Measurements from ENCODE around the gene LPCAT1.

The LPCAT1 gene

DNA sequence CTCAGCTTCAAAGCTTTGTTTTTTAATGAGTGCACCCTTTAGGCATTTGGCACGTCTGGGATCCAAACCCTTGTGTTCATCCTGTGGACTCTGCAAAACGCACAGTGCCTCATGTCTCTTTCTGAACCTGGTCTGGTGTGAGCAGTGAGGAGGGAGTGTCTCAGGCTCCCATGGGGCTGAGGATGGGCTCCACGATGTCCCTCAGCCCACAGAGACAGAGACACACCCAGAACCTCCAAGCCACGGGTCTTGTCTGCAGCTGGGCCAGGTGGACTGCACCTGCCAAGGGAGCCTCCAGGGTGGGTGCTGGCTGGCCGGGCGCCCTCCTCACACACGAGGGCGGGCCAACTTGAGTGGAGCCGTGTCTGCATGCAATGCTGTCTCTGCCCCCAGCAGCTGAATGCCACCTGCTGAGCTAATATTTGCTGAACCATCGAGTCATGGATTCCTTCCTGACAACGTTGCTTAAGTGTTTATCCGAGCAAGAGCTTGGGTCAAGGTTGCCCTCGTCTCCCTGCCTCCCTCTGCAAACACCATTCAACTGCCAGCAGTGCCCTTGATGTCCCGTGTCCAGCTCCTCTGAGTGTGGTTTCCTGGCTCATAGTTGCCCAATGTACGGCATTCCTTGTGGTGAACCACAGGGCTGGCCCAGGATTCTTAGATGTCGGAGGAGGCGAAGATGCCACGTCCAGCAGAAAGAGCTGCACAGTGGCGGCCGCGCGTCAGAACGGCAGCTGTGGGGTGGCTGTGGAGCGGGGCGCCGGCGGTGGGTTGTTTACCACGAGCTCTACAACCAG lies 31.4 kb upstream of the LPCAT1 start:
- DNase-seq (ENCODE audit: low read depth in 2 of 2) = no peak

DNA sequence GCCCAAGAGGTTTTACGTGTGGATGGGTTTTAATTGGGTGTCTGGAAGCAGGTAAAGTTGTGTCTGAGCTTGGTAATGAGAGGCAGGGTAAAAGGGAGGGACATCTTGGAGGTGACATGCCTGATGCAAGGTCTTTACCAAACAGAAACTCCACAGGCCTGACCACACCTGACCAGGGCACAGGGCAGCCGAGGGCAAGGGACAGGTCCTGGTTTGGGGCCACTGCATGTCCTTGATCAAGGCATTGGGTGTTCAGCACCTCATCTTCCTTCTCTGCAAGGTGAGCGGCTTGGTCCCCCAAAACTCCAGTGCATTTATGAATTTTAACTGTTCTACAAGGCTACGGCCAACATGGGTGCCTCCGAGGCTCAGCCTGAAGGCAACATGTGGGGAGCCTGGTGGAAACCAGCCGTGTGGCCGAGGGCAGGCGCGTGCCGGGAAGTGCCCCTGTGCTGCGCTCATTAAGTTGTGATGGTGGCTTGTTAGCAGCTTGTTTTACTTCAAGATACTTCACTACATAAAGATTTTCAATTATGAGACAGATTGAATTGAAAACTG lies 30.7 kb upstream of the LPCAT1 start:
- no peak for DNase-seq (ENCODE audit: low read depth in 2 of 2)

DNA sequence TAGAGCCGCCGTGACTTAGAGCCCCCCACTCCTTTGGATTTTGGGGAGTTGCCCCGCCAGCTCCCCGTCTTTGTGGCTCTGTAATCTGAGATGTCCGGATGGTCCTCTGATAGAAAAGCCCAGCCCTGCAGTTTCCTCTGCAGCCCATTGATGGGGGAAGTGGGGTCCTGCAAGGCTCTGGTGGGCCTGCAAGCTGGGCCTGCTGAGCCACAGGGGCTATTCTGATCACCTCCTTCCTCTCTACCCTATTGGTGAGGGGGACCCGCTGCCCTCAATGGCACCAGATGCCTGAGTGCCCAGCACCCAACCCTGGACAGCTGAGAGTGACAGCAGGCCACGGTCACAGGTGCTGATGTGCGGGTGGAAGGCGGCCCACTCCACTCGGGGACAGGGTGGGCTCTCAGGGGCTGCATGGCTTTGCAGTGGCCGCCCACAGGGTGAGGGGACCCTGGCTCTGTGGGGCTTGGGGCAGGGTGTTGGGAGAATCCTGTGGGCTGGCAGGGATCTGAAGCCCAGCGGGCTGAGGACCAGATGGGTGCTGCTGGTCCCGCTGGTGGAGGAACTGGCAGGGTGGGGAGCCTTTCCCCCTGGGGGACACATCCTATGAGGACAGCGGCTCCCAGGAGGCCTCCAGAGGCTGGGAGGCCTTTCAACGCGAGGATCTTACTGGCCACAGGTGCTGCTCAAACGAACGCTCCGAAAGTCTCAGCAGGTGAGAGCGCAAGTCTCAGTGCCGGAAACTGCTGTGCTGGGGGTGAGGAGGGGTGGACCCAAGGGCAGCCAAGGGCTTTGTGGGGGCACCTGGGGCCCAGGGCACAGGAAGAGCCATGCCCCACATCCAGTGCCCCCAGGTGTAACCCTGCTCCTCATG lies 30.0 kb upstream of the LPCAT1 start:
- no peak for DNase-seq (ENCODE audit: low read depth in 2 of 2)

- no peak for DNase-seq (ENCODE audit: low read depth in 2 of 2)
Observed at GRCh38 chr5:1552521-1553255, 28.9 kb upstream of the LPCAT1 start.

GRCh38 chr5:1551426-1552301 lies 27.9 kb upstream of the LPCAT1 start:
- no peak for DNase-seq (ENCODE audit: low read depth in 2 of 2)

GRCh38 chr5:1550287-1551076 lies 26.7 kb upstream of the LPCAT1 start:
- DNase-seq (ENCODE audit: low read depth in 2 of 2) = no peak

DNA sequence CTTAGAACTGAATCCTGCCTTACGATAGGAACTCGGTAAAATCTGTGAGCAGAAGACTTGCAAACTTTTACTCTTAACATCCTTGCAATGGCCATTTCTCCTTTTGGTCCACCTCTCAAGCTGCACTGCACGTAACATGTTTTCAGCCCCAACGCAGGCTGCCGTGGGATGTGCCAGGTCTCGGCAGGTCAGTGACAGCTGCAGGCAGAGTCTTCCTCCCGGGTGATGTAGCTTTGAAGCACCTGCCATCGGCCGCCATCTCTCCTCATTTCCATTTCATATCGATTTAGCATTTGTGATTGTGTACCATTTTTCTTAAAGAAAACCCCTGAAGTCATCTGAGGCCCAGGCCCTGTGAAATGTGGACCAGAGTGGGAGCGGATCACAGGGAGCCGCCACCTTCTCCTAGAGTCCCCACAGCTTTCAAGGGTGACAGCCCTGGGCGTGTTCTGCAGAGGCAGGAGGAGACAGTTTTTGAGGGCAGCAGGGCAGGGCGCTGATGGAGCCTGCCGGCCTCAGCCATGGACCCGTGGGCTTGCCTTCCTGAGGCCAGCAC lies 25.8 kb upstream of the LPCAT1 start:
- no peak for DNase-seq (ENCODE audit: low read depth in 2 of 2)

GRCh38 chr5:1548702-1549474 lies 25.1 kb upstream of the LPCAT1 start:
- DNase-seq (ENCODE audit: low read depth in 2 of 2) = no peak

DNA sequence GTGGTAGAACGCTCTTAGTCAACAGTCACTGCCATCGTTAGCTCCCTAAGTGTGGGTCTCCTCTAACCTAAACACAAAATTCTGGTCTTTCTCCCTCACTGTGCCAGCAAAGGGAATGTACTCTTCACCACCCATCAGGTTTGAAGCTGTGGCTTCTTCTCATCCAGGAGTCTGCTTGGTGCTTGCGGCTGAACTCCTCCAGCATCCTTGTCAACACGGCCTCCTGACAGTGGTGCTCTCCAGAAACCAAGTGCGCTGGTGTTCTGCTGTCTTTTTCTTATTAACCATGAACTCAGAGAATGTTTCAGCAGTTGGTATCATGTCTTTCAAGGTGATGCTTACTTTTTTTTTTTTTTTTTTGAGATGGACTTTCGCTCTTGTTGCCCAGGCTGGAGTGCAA lies 23.9 kb upstream of the LPCAT1 start:
- no peak for DNase-seq (ENCODE audit: low read depth in 2 of 2)

DNA sequence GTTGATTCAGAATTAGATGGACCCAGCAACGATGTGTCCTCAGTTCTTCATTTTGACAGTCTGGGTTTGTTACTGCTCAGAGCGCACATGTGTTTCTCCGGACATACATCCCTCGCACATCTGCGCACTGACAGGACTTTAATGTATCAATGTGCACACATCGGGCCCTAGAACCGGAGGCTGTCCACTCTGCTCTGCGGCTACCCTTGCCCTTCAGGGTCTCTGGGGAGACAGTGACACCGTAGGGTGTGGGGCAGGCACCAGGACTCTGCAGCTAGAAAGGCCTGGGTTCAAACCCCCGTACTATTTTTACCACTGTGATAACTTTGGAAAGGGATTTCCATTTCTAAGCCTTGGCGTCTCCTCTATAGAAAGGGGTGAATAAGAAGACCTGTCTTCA lies 23.5 kb upstream of the LPCAT1 start:
- DNase-seq (ENCODE audit: low read depth in 2 of 2) = no peak

DNA sequence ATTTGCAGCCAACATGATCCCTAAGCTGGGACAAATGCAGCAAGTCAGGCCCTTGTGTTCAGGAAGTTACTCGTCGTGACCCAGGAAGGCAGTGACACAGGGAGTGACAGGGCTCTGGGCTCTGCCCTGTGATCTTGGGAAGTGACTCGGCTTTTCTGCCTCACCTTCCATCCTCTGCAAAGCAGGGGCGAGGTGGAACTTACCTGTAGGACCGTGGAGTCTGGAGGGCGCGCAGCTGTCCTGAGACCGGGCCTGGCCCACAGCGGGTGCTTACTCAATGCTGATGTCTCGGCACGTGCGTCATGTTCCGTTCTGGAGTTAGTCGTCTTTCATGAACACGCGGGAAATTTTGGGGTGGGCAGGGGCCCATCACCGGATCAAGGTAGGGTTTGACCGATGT lies 22.8 kb upstream of the LPCAT1 start:
- no peak for DNase-seq (ENCODE audit: low read depth in 2 of 2)

DNA sequence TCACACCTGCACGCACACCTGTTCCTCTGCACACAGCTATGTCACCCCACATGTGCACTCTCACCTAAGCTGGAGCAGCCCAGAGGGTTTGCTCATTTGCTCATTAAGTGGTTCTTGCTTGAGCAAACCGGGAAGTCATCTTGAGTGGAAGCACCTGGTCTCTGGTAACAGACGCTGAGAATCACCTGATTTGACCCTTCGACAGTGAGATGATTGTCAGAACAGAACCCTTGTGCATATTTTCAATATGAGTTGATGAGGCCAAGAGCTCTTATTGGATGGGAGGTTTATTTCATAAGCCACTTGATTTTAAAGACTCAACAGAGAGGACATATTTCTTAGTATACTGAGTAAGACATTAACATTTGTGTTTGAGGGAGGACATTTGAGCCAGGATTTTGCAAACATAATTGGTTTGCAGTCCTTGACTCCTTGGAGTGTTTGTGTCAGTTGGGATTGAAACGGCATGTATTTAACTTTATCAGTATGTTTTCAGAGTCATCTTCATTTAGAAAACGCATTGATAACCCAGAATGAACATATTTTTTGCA lies 22.1 kb upstream of the LPCAT1 start:
- no peak for DNase-seq (ENCODE audit: low read depth in 2 of 2)

DNA sequence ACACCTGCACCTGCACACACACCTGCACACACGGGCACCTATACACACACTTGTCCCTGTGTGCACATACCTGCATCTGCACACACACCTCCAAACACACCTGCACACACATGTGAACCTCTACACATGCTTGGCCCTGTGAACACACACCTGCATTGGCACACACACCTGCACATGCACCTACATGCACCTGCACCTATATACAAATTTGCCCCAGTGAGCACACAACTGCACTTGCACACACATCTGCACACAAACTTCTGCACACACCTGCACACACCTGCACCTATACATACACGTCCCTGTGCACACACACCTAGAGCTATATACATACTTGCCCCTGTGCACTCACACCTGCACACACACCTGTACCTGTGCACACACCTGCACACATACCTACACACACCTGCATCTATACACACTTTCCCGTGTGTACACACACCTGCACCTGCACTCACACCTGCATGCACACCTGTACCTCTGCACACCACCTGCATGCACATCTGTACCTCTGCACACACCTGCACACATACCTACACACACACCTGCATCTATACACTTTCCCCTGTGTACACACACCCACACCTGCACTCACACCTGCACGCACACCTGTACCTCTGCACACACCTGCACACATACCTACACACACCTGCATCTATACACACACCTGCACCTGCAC lies 21.5 kb upstream of the LPCAT1 start:
- no peak for DNase-seq (ENCODE audit: low read depth in 2 of 2)

DNA sequence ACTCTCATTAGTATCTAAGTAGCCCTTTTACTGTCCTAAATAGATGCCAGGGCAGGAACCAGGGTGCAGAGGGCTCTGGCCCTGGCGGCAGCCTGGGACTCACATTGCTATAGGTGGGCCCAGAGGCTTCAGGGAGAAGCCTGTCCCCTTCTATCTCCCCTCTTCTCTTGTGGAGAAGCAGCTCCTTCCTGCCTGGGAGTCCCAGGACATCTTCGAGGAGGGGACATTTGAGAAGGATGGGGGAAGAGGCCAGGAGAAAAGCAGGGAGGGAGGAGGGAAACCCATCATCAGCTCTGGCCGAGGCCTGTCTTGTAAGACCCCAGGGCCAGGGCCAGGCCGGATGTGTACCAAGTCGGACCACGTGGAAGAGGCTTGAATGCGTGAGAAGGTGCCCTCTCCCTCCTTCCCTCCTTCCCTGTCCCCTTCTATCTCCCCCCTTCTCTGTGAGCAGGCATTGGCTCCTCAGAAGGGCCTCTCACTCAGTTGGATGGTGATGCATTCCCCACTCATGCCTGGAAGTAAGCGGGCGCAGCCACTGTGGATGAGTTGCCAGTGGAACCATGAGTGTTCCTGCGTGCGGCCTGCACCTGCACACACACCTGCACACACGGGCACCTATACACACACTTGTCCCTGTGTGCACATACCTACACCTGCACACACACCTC lies 20.7 kb upstream of the LPCAT1 start:
- no peak for DNase-seq (ENCODE audit: low read depth in 2 of 2)

DNA sequence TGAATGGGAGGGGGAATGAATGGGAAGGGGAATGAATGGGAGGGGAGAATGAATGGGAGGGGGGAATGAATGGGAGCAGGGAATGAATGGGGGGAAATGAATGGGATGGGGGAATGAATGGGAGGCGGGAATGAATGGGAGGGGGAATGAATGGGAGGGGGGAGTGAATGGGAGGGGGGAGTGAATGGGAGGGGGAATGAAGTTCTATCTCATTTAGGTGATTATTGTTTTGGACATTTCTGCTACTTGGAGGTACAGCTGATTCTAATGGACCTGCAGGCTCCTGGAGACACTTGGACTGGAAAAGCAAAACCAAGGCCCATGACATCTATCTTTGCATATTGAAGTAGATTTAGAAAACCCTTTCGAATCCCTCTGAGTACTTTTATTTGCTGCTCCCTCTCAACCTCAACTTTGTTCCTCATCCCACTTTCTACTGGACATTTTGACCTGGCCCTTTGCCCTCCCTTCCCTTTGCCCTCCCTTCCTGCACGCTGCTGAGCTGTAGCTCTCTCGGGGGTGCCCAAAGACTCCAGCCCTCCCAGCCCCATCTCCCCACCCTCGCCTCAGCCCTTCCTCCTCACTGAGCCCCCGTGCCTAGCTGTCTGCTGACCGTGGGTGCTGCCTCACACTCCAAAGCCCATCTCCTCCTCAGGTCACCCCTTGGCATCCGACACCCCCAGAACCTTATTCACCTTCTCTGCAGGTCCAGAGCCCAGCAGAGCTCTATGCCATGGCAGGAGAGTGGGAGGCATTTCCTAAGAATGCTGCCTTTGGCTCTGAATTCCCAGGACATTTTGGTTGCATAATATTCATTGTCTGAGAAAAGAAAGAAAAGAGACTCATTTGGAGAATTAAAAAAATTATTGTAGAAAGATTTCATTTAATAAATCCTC lies 19.9 kb upstream of the LPCAT1 start:
- no peak for DNase-seq (ENCODE audit: low read depth in 2 of 2)

- no peak for DNase-seq (ENCODE audit: low read depth in 2 of 2)
Observed at GRCh38 chr5:1542781-1543180, 19.0 kb upstream of the LPCAT1 start.
